NCI-H2227 (cell line): ENCODE measurements around the gene TMEM201.
"Not testable (repeated sequence)": the region's sequence is repeated elsewhere in the genome, so short reads cannot be mapped to it uniquely, and the experiment has no call there.

Experiments used
- DNase-seq: peaks from one replicate; lab custom pipeline; 2025; ENCODE audit not compliant: unreplicated experiment; lab: John Stamatoyannopoulos, UW

The TMEM201 gene, protein sequence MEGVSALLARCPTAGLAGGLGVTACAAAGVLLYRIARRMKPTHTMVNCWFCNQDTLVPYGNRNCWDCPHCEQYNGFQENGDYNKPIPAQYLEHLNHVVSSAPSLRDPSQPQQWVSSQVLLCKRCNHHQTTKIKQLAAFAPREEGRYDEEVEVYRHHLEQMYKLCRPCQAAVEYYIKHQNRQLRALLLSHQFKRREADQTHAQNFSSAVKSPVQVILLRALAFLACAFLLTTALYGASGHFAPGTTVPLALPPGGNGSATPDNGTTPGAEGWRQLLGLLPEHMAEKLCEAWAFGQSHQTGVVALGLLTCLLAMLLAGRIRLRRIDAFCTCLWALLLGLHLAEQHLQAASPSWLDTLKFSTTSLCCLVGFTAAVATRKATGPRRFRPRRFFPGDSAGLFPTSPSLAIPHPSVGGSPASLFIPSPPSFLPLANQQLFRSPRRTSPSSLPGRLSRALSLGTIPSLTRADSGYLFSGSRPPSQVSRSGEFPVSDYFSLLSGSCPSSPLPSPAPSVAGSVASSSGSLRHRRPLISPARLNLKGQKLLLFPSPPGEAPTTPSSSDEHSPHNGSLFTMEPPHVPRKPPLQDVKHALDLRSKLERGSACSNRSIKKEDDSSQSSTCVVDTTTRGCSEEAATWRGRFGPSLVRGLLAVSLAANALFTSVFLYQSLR

DNA sequence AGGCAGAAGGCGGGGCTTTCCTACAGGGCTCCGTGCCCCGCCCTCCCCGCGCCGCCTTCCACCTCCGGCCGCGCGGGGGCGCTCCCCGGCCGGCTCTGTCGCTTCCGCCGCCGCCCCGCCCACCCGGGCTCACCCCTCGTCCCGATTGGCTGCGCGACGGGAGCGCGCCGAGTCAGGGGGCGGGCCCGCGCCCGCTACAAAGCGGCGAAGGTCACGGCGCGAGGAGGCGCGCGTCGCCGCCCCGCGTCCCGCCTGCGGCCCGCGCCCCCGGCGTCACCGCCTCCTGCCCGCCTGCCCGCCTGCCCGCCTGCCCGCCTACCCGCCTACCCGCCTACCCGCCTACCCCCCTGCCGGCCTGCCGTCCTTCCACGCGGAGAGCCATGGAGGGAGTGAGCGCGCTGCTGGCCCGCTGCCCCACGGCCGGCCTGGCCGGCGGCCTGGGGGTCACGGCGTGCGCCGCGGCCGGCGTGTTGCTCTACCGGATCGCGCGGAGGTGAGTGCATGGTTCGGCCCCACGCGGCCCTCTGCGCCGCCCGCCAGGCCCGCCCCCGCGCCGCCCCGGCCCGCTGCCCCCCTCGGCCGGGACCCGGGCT is at the start of gene TMEM201:
TSS of gene TMEM201 (plus strand) at position 361 of the 593 bp plus-strand sequence. CDS start at position 381, 20 bp downstream.
- DNase-seq, result peak; percentile 97

GRCh38 chr1:9539165-9539828 is 49.4 kb upstream of the TMEM201 start, which contains the start of gene SLC25A33:
Gene SLC25A33 (plus strand): TSS chr1:9539465. CDS start chr1:9539692, 227 bp downstream.
- peak; percentile 99 for DNase-seq

DNA sequence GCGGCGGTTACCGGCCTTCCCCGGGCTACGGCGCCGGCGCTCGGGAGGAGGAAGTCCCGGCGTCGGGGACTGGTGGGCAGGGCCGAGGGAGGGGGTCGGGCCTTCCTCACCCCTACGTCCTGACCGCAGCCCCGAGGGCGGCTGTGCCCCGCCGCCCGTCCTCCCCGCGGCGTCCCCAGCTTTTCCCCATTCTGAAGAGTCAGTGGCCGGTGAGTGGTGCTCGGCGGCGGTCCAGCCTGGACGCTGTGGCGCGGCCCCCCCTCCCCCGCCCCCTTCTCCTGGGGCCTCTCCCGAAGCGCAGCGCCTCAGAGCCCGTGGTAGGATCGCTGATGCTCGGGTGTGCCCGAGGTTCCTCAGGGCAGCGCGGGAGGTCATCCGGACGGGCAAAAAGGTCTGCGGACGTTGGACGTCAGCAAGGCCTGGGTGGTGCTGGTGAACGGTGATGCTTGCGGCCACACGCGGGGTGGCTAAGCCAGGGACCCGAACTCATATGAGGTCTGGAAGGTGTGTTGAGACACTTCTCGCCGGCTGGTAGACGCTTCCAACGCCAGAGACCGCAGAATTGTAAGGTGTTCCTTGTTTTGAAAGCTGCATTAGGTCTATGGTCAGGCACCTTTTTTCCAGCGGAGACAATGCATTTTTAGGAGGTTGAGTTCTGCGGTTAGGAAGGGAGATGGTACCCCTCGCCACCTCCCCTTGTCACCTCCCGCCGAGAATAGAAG is 48.7 kb upstream of the TMEM201 start:
- peak; percentile 71 for DNase-seq

DNA sequence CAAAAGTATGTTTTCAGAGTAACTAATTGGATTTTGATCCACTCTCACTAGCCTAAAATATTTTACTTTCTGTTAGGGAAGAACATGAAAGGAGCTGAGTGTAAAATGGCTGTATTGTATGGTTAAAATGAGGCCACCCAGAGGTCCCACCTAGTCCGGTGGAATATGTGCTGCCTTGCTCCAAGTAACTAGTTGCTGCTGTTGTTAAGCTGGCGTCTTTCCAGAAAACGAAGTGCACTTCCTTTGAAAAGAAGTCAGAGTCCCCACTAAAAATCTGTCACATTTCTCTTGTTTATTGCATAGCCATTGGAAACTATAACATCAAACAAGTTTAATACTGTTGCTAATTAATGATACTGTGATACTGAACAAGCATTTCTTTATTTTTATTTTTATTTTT is 46.3 kb upstream of the TMEM201 start:
- DNase-seq, result no peak

GRCh38 chr1:9544926-9545325 is 43.8 kb upstream of the TMEM201 start:
- DNase-seq, result no peak

DNA sequence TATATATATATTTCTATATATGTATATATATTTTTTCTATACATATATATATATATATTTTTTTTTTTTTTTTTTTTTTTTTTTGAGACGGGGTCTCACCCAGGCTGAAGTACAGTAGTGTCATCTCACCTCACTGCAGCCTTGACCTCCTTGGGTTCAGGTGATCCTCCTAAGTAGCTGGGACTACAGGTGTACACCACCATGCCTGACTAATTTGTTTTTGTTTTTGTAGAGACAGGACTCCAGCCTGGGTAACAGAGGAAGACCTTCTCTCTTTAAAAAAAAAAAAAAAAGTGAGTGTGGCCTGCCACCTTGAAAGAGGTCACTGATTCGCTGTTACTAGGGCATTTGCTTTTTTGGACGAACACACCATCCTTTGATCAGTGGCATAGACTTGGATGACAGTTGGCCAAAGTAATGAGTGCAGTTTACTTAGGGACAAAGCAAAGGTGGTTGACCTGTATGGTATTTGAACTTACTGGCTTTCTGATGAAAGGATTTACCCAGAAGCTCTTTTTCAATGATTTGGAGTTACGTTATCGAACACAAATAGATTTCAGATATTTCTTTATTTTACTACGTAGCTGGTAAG is 38.7 kb upstream of the TMEM201 start:
- DNase-seq, result no peak

DNA sequence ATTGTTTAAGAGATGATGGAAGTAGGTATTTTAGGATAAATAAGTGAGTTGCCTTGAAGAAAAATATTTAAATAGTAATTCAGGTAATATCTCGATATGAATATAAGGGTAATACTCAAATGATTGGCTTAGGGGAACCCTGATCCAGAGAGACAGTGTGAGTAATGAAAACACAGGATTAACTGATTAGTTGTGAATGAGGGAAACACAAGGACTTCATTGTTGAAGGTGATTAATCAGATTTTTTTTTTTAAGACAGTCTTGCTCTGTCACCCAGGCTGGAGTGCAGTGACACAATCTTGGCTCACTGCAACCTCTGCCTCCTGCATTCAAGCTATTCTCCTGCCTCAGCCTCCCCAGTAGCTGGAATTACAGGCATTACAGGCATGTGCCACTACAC is 36.7 kb upstream of the TMEM201 start:
- DNase-seq, result no peak

- DNase-seq, result no peak
Observed at GRCh38 chr1:9553736-9554144, 35.0 kb upstream of the TMEM201 start.

DNA sequence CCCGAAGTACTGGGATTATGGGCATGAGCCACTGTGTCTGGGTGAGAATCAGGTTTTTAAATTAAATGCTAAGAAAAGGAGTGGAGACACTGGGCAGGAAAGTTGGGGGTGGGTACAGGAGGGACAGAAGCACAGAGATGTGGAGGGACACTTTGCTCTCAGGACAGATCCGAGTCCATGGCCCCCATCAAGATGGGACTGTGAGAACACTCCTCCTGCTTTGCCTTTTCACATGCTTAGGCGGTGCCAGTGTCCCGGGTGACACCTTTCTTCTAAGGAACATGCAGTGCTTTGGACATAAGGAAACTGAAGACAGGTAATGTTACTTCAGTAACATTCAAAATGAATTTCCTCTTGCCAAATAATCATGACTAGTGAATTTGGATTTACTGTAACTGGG is 32.8 kb upstream of the TMEM201 start:
- no peak for DNase-seq

DNA sequence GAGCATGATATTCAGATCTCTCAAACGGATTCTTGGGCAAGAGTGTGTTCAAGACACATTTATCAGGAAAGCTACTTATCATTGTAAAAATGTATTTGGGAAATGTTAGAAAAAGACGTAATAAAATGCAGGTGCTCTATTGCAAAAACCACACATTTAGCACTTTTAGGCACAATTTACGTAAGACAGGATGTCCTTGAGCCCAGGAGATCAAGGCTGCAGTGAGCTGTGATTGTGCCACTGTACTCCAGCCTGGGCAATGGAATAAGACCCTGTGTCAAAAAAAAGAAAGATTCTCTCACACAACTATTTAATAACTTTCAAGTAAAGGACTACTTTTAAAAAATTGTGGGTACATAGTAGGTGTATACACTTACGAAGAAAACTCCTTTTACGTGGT is 31.1 kb upstream of the TMEM201 start:
- no peak for DNase-seq

DNA sequence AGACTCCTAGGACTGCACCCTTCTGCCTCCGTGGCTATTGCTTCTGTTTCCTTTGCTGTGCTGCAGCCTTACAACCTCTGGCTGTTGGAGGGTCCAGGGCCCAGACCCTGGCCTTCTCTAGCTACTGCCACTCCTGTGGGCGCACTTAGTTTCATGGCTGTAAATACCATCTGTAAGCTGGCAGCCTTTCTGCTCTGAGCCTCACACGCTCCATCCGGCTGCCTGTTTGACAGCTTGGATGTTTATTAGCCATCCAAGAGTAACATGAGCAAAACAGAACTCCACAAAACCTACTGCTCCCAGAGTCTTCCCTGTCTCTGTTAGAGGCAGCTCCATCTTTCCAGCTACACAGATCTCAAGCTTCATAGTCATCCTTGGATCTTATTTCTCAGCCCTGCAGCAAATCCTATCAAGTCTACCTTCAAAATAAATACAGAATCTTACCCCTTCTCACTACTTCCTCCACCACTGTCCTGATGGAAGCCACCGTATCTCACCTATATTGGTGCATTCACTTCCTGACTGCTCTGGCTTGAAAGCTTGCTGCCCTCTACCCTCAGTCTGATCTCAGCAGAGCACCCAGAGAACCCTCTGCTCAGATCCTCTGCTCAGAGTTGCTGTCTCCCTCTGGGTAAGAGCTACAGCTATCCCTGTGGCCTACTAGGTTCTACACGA is 30.3 kb upstream of the TMEM201 start:
- no peak for DNase-seq

- no peak for DNase-seq
Observed at GRCh38 chr1:9558946-9559545, 29.7 kb upstream of the TMEM201 start.

- no peak for DNase-seq
Observed at GRCh38 chr1:9559673-9560072, 29.0 kb upstream of the TMEM201 start.

DNA sequence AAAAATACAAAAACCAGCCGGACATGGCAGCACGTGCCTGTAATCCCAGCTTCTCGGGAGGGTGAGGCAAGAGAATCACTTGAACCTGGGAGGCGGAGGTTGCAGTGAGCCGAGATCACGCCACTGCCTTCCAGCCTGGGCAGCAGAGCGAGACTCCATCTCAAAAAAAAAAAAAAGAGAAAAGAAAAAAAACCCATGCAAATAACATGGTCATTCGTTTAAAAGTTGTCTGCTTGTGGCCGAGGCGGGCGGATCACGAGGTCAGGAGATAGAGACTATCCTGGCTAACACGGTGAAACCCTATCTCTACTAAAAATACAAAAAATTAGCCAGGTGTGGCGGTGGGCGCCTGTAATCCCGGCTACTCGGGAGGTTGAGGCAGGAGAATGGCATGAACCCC is 28.6 kb upstream of the TMEM201 start:
- DNase-seq, result not testable (repeated sequence)

- peak; percentile 94 for DNase-seq
Observed at GRCh38 chr1:9561429-9561828, 27.3 kb upstream of the TMEM201 start.

DNA sequence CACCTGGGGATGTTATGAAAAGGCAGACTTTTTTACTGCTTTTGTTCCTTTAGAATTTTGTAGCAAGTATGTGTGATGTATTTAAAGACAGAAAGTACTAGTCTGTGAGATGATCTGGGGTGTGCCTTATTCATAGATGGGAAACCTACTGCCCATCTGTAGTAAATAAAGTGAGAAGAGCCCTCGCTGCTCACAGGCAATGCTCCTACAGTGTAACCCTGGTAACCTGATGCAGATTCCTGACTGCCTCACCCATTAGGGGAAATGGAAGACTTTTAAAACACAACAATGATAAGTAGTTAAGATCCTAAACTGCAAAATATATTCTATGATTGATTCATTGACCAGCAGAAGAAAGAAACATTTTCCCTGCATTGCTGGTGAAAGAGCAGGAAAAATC is 19.4 kb upstream of the TMEM201 start:
- no peak for DNase-seq

DNA sequence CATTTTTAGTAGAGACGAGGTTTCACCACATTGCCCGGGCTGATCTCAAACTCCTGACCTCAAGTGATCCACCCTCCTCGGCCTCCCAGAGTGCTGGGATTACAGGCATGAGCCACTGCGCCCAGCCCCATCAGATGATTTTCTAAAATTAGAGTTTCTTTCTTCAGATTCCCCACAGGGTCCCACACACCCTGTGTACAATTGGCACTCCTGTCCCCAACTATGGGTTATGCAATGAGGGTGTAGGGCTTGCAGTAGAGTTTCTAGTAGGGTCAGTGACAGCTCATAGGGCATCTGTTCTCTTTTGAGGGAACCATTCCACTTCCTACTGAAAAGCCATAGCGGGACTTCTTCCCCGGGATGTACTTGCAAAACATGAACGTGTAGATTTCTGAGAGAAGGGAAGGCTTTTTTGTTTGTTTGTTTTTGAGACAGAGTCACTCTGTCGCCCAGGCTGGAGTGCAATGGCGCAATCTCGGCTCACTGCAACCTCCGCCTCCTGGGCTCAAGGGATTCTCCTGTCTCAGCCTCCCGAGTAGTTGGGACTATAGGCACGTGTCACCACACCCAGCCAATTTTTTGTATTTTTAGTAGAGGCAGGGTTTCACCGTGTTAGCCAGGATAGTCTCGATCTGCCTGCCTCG is 17.7 kb upstream of the TMEM201 start:
- not testable (repeated sequence) for DNase-seq

- peak; percentile 55 for DNase-seq
Observed at GRCh38 chr1:9573723-9574122, 15.0 kb upstream of the TMEM201 start.

DNA sequence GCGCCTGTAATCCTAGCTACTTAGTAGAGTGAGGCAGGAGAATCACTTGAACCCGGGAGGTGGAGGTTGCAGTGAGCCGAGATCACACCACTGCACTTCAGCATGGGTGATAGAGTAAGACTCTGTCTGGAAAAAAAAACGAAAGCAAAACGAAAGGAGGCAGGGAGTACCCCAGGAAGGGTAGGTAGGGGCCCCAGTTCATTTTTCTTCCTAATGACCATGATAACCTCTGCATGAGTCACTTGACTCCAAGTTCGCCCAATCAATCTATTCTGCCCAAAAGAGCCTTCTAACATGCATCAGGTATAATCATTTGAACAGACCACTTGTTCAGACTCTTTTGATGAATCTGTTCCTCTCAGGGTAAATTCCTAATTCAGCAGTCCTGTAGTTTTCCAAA is 13.2 kb upstream of the TMEM201 start:
- DNase-seq, result no peak
